ENCODE measurements around the gene BCAR3. TPM values are rescaled to one million over a fixed set of nuclear protein-coding genes. Genes with fewer than 3 reads are reported as not detected.

BCAR3 gene
- total RNA-seq, 1 donor from 2014 or later, result 0.61 TPM

GRCh38 chr1:93613898-93614297, 67.7 kb downstream of the BCAR3 start:
- DNase-seq, result no peak
- Mint-ChIP-seq H3K27me3 (peaks cover 46% of the 10 kb centered on the region), H3K36me3 (ENCODE audit: low read depth) (no peaks in the 10 kb centered on the region), H3K9me3 (no peaks in the 10 kb centered on the region), H3K4me3 (no peak overlapping the region), H3K4me1 (peaks cover 20% of the 10 kb centered on the region), H3K27ac (no peak overlapping the region)
- intact Hi-C loops (cut with micrococcal nuclease), result no loop called here

GRCh38 chr1:93612510-93612909, 69.1 kb downstream of the BCAR3 start:
- H3K4me1 Mint-ChIP-seq, result peaks cover 32% of the 10 kb centered on the region
- H3K4me3 Mint-ChIP-seq, result no peak overlapping the region
- intact Hi-C loops (cut with micrococcal nuclease), result no loop called here
- H3K27me3 Mint-ChIP-seq, result peaks cover 41% of the 10 kb centered on the region
- H3K9me3 Mint-ChIP-seq, result no peaks in the 10 kb centered on the region
- DNase-seq, result no peak
- H3K36me3 Mint-ChIP-seq (ENCODE audit: low read depth), result no peaks in the 10 kb centered on the region
- no peak overlapping the region for H3K27ac Mint-ChIP-seq

- H3K27me3 Mint-ChIP-seq, result peaks cover 39% of the 10 kb centered on the region
- intact Hi-C loops (cut with micrococcal nuclease), result no loop called here
- H3K9me3 Mint-ChIP-seq, result no peaks in the 10 kb centered on the region
- no peak overlapping the region for H3K4me3 Mint-ChIP-seq
- H3K4me1 Mint-ChIP-seq, result peaks cover 33% of the 10 kb centered on the region
- DNase-seq, result no peak
- no peaks in the 10 kb centered on the region for H3K36me3 Mint-ChIP-seq (ENCODE audit: low read depth)
- H3K27ac Mint-ChIP-seq, result no peak overlapping the region
Observed at GRCh38 chr1:93611668-93612067, 70.0 kb downstream of the BCAR3 start.

- peaks cover 16% of the 10 kb centered on the region for H3K4me1 Mint-ChIP-seq
- intact Hi-C loops (cut with micrococcal nuclease), result no loop called here
Observed at GRCh38 chr1:93609536-93609935, 72.1 kb downstream of the BCAR3 start.

GRCh38 chr1:93608187-93609109, 73.2 kb downstream of the BCAR3 start:
- H3K36me3 Mint-ChIP-seq (ENCODE audit: low read depth), result no peaks in the 10 kb centered on the region
- H3K27ac Mint-ChIP-seq, result peak overlapping the region; percentile 26
- H3K4me3 Mint-ChIP-seq, result peak overlapping the region; percentile 8
- H3K4me1 Mint-ChIP-seq, result peaks cover 16% of the 10 kb centered on the region
- peaks cover 57% of the 10 kb centered on the region for H3K27me3 Mint-ChIP-seq
- no peaks in the 10 kb centered on the region for H3K9me3 Mint-ChIP-seq
- intact Hi-C loops (cut with micrococcal nuclease), result loop anchor here (1.0 kb wide), 1 partner anchor 85 kb away; no protein-coding TSS in a partner anchor
- no peak for DNase-seq

More at GRCh38 chr1:93609536-93609935, 72.1 kb downstream of the BCAR3 start:
- Mint-ChIP-seq H3K9me3 (no peaks in the 10 kb centered on the region), H3K27ac (no peak overlapping the region), H3K36me3 (ENCODE audit: low read depth) (no peaks in the 10 kb centered on the region), H3K27me3 (peaks cover 53% of the 10 kb centered on the region), H3K4me3 (no peak overlapping the region)
- DNase-seq, result no peak

- no peak overlapping the region for H3K4me3 Mint-ChIP-seq
- H3K9me3 Mint-ChIP-seq, result no peaks in the 10 kb centered on the region
- H3K27me3 Mint-ChIP-seq, result peaks cover 51% of the 10 kb centered on the region
- H3K27ac Mint-ChIP-seq, result peak overlapping the region; percentile 39
- intact Hi-C loops (cut with micrococcal nuclease), result loop anchor here (1.0 to 2.0 kb wide), 3 partner anchors 8 to 86 kb away; no protein-coding TSS in a partner anchor
- DNase-seq, result no peak
- H3K36me3 Mint-ChIP-seq (ENCODE audit: low read depth), result no peaks in the 10 kb centered on the region
- peaks cover 16% of the 10 kb centered on the region for H3K4me1 Mint-ChIP-seq
Observed at GRCh38 chr1:93607814-93608186, 73.8 kb downstream of the BCAR3 start.

- intact Hi-C loops (cut with micrococcal nuclease), result loop anchor here (2.0 kb wide), 1 partner anchor 15 kb away; no protein-coding TSS in a partner anchor
- Mint-ChIP-seq H3K36me3 (ENCODE audit: low read depth) (no peaks in the 10 kb centered on the region), H3K4me1 (peaks cover 16% of the 10 kb centered on the region), H3K4me3 (no peak overlapping the region), H3K27me3 (peaks cover 46% of the 10 kb centered on the region), H3K27ac (no peak overlapping the region), H3K9me3 (no peaks in the 10 kb centered on the region)
- DNase-seq, result no peak
Observed at GRCh38 chr1:93605812-93606512, 75.7 kb downstream of the BCAR3 start.

- Mint-ChIP-seq H3K36me3 (ENCODE audit: low read depth) (no peaks in the 10 kb centered on the region), H3K9me3 (no peaks in the 10 kb centered on the region), H3K4me1 (peaks cover 16% of the 10 kb centered on the region), H3K4me3 (no peak overlapping the region), H3K27ac (no peak overlapping the region), H3K27me3 (peaks cover 41% of the 10 kb centered on the region)
- DNase-seq, result no peak
- intact Hi-C loops (cut with micrococcal nuclease), result no loop called here
Observed at GRCh38 chr1:93605026-93605568, 76.5 kb downstream of the BCAR3 start.

GRCh38 chr1:93604411-93604810, 77.2 kb downstream of the BCAR3 start:
- intact Hi-C loops (cut with micrococcal nuclease), result no loop called here
- Mint-ChIP-seq H3K27me3 (peaks cover 40% of the 10 kb centered on the region), H3K4me1 (peaks cover 14% of the 10 kb centered on the region), H3K4me3 (no peak overlapping the region), H3K27ac (no peak overlapping the region), H3K9me3 (no peaks in the 10 kb centered on the region), H3K36me3 (ENCODE audit: low read depth) (no peaks in the 10 kb centered on the region)
- no peak for DNase-seq

- peaks cover 38% of the 10 kb centered on the region for H3K27me3 Mint-ChIP-seq
- DNase-seq, result no peak
- no peaks in the 10 kb centered on the region for H3K9me3 Mint-ChIP-seq
- peaks cover 10% of the 10 kb centered on the region for H3K4me1 Mint-ChIP-seq
- H3K27ac Mint-ChIP-seq, result no peak overlapping the region
- H3K4me3 Mint-ChIP-seq, result no peak overlapping the region
- intact Hi-C loops (cut with micrococcal nuclease), result no loop called here
- H3K36me3 Mint-ChIP-seq (ENCODE audit: low read depth), result no peaks in the 10 kb centered on the region
Observed at GRCh38 chr1:93603601-93604000, 78.0 kb downstream of the BCAR3 start.

- no peak overlapping the region for H3K4me3 Mint-ChIP-seq
- H3K4me1 Mint-ChIP-seq, result peaks cover 5% of the 10 kb centered on the region
- no peak for DNase-seq
- no peaks in the 10 kb centered on the region for H3K9me3 Mint-ChIP-seq
- H3K27ac Mint-ChIP-seq, result no peak overlapping the region
- intact Hi-C loops (cut with micrococcal nuclease), result no loop called here
- H3K36me3 Mint-ChIP-seq (ENCODE audit: low read depth), result no peaks in the 10 kb centered on the region
- peaks cover 40% of the 10 kb centered on the region for H3K27me3 Mint-ChIP-seq
Observed at GRCh38 chr1:93603106-93603505, 78.5 kb downstream of the BCAR3 start.

GRCh38 chr1:93602101-93602500, 79.5 kb downstream of the BCAR3 start:
- Mint-ChIP-seq H3K4me3 (no peak overlapping the region), H3K9me3 (no peaks in the 10 kb centered on the region), H3K36me3 (ENCODE audit: low read depth) (no peaks in the 10 kb centered on the region), H3K27ac (no peak overlapping the region), H3K4me1 (no peaks in the 10 kb centered on the region), H3K27me3 (peaks cover 37% of the 10 kb centered on the region)
- intact Hi-C loops (cut with micrococcal nuclease), result no loop called here
- no peak for DNase-seq

GRCh38 chr1:93601686-93602085, 80.0 kb downstream of the BCAR3 start:
- H3K27me3 Mint-ChIP-seq, result peaks cover 41% of the 10 kb centered on the region
- H3K27ac Mint-ChIP-seq, result no peak overlapping the region
- intact Hi-C loops (cut with micrococcal nuclease), result no loop called here

GRCh38 chr1:93600663-93601062, 81.0 kb downstream of the BCAR3 start:
- Mint-ChIP-seq H3K27ac (no peak overlapping the region), H3K36me3 (ENCODE audit: low read depth) (no peaks in the 10 kb centered on the region), H3K27me3 (peaks cover 42% of the 10 kb centered on the region), H3K4me1 (no peaks in the 10 kb centered on the region), H3K9me3 (no peaks in the 10 kb centered on the region), H3K4me3 (no peak overlapping the region)
- DNase-seq, result no peak
- intact Hi-C loops (cut with micrococcal nuclease), result no loop called here

More at GRCh38 chr1:93601686-93602085, 80.0 kb downstream of the BCAR3 start:
- Mint-ChIP-seq H3K4me3 (no peak overlapping the region), H3K4me1 (no peaks in the 10 kb centered on the region), H3K9me3 (no peaks in the 10 kb centered on the region), H3K36me3 (ENCODE audit: low read depth) (no peaks in the 10 kb centered on the region)
- DNase-seq, result no peak
